Aorta (tissue), 5 donors: Measurements from ENCODE around the gene PDSS2. TPM values are rescaled to one million over a fixed set of nuclear protein-coding genes. Genes with fewer than 3 reads are reported as not detected.

Experiments
- ATAC-seq: fragments of 200-7000 bp; cut with Tn5 transposase; one replicate; pipeline ENCODE4 v1.9.1; 2022; ENCODE audit warnings: moderate library complexity; ENCODE audit not compliant: low FRiP score
- DNase-seq, 2 donors: peaks; one replicate each; pipeline ENCODE4 v3.0.0-alpha.2; 2020
- H3K27ac ChIP-seq, 2 donors: one replicate each; pipeline ENCODE4 v1.5.1; 2013; ENCODE audit warnings: low read length in 2 of 2, mild to moderate bottlenecking in 2 of 2, moderate library complexity in 2 of 2, control low read depth in 1 of 2, inconsistent platforms in 1 of 2, low read depth in 1 of 2
- H3K27me3 ChIP-seq, 2 donors: one replicate each; pipeline ENCODE4 v1.6.1; 2013; ENCODE audit warnings: control low read depth in 1 of 2, low read length in 1 of 2, mild to moderate bottlenecking in 1 of 2, moderate library complexity in 1 of 2; ENCODE audit not compliant: insufficient read depth in 2 of 2, control insufficient read depth in 1 of 2
- H3K36me3 ChIP-seq, 2 donors: one replicate each; pipeline ENCODE4 v1.6.1; 2013; ENCODE audit warnings: control low read depth in 1 of 2, low read length in 1 of 2, mild to moderate bottlenecking in 1 of 2; ENCODE audit not compliant: insufficient read depth in 2 of 2, control insufficient read depth in 1 of 2
- H3K4me1 ChIP-seq, 2 donors: one replicate each; pipeline ENCODE4 v1.6.1; 2013; ENCODE audit warnings: low read length in 2 of 2, control low read depth in 1 of 2, mild to moderate bottlenecking in 1 of 2, moderate library complexity in 1 of 2; ENCODE audit not compliant: insufficient read depth in 2 of 2, control insufficient read depth in 1 of 2
- H3K4me3 ChIP-seq, 2 donors: one replicate each; pipeline ENCODE4 v1.5.1; 2013; ENCODE audit warnings: low read length in 2 of 2, control low read depth in 1 of 2, mild to moderate bottlenecking in 1 of 2
- H3K9me3 ChIP-seq: one replicate; pipeline ENCODE4 v1.6.1; 2013; ENCODE audit warnings: mild to moderate bottlenecking, low read length; ENCODE audit not compliant: control insufficient read depth
- WGBS, 2 donors: extraction: QIAGEN DNeasy Blood & Tissue Kit; methylation state at CpG; one replicate each; pipeline ENCODE4 v1.1.7; 2013; 5-methylcytosine and 5-hydroxymethylcytosine counted together
- intact Hi-C, 2 donors: fragments of 100-400 bp; cut with DNase I; formaldehyde crosslinking; loops; one replicate each; pipeline versions ENCODE4 v1.14.2 to v1.15.0; 2022
- polyA plus RNA-seq, 2 donors: library from polyadenylated mRNA; stranded (reverse); fragments of 200-250 nt; gene quantifications; one replicate each; pipeline ENCODE4 v1.2.3, GENCODE V29; 2013
- total RNA-seq, 2 donors: library from RNA; stranded (reverse); fragmentation: NEBNext Ultra II Directional; extraction: Animal tissue kit (Norgen Biotek cat#: 25700); gene quantifications; one replicate each; pipeline ENCODE4 v1.2.1, GENCODE V29; 2021
- donor health status: healthy with polysubstance abuse.
- donor health status: Bipolar disorder and iron deficiency.
- donor health status: DM: no; HTN: no; CAD: no.
- donor health status: DM: no; HTN: no; CAD: no.
- donor health status: DM: yes; HTN: yes; CAD: no.

Gene PDSS2
- total and polyA plus RNA-seq, 4 donors, result 5.3 to 12.9 (median 9.0) TPM

- H3K27me3 ChIP-seq, result no peaks in the 10 kb centered on the region
- H3K4me1 ChIP-seq, result no peaks in the 10 kb centered on the region
- H3K9me3 ChIP-seq, result no peaks in the 10 kb centered on the region
- H3K27ac ChIP-seq, result no peak overlapping the region
- H3K4me3 ChIP-seq, result no peak overlapping the region
- DNase-seq (no peak), ATAC-seq (no peak)
- intact Hi-C loops, result no loop called here
- WGBS, 2 donors, result 99 to 100% methylated on average over 1 of the region's 1 CpG
- H3K36me3 ChIP-seq, result no peaks in the 10 kb centered on the region
These were observed 244.0 kb downstream of the PDSS2 start for GRCh38 chr6:107215334-107215733.

GRCh38 chr6:107214655-107215054, 244.7 kb downstream of the PDSS2 start:
- intact Hi-C loops, result no loop called here
- ATAC-seq, result no peak

GRCh38 chr6:107209406-107210305, 249.7 kb downstream of the PDSS2 start:
- no peak for ATAC-seq
- H3K27me3 ChIP-seq, result no peaks in the 10 kb centered on the region
- no peak overlapping the region for H3K4me3 ChIP-seq
- WGBS, 2 donors, result 63 to 71% methylated on average over 8 of the region's 8 CpGs
- DNase-seq, result no peak
- H3K27ac ChIP-seq, result no peak overlapping the region
- H3K4me1 ChIP-seq, result no peaks in the 10 kb centered on the region
- intact Hi-C loops, result no loop called here
- no peaks in the 10 kb centered on the region for H3K36me3 ChIP-seq
- no peaks in the 10 kb centered on the region for H3K9me3 ChIP-seq

More at GRCh38 chr6:107214655-107215054, 244.7 kb downstream of the PDSS2 start:
- Histone ChIP-seq H3K27ac (no peak overlapping the region), H3K36me3 (no peaks in the 10 kb centered on the region), H3K4me3 (no peak overlapping the region), H3K27me3 (no peaks in the 10 kb centered on the region), H3K4me1 (no peaks in the 10 kb centered on the region), H3K9me3 (no peaks in the 10 kb centered on the region)
- DNase-seq, result no peak

- intact Hi-C loops, result no loop called here
- Histone ChIP-seq H3K4me1 (no peaks in the 10 kb centered on the region), H3K4me3 (no peak overlapping the region), H3K9me3 (no peaks in the 10 kb centered on the region), H3K27ac (no peak overlapping the region), H3K27me3 (no peaks in the 10 kb centered on the region), H3K36me3 (no peaks in the 10 kb centered on the region)
- ATAC-seq (no peak), DNase-seq (no peak)
- WGBS, 2 donors, result 95 to 96% methylated on average over 4 of the region's 4 CpGs
These were observed 252.0 kb downstream of the PDSS2 start for GRCh38 chr6:107207251-107207873.

- no peaks in the 10 kb centered on the region for H3K4me1 ChIP-seq
- no peak overlapping the region for H3K4me3 ChIP-seq
- no peaks in the 10 kb centered on the region for H3K9me3 ChIP-seq
- H3K27ac ChIP-seq, result no peak overlapping the region
- WGBS, 2 donors, result 94 to 96% methylated on average over 6 of the region's 6 CpGs
- H3K36me3 ChIP-seq, result no peaks in the 10 kb centered on the region
- H3K27me3 ChIP-seq, result no peaks in the 10 kb centered on the region
- ATAC-seq (no peak), DNase-seq (no peak)
- intact Hi-C loops, result no loop called here
These were observed 254.0 kb downstream of the PDSS2 start for GRCh38 chr6:107205058-107205998.

GRCh38 chr6:107202876-107203468, 256.4 kb downstream of the PDSS2 start:
- Histone ChIP-seq H3K27ac (no peak overlapping the region), H3K9me3 (no peaks in the 10 kb centered on the region), H3K4me1 (no peaks in the 10 kb centered on the region), H3K27me3 (no peaks in the 10 kb centered on the region), H3K4me3 (no peak overlapping the region), H3K36me3 (no peaks in the 10 kb centered on the region)
- ATAC-seq (no peak), DNase-seq (no peak)
- WGBS, 2 donors, result 81 to 95% methylated on average over 4 of the region's 4 CpGs
- intact Hi-C loops, result no loop called here

- no peak overlapping the region for H3K27ac ChIP-seq
- DNase-seq (no peak), ATAC-seq (no peak)
- 98% methylated on average over 7 of the region's 7 CpGs for WGBS, 2 donors
- intact Hi-C loops, result no loop called here
- no peaks in the 10 kb centered on the region for H3K27me3 ChIP-seq
- no peaks in the 10 kb centered on the region for H3K36me3 ChIP-seq
- no peaks in the 10 kb centered on the region for H3K9me3 ChIP-seq
- H3K4me3 ChIP-seq, result no peak overlapping the region
- no peaks in the 10 kb centered on the region for H3K4me1 ChIP-seq
These were observed 260.5 kb downstream of the PDSS2 start for GRCh38 chr6:107198631-107199416.

GRCh38 chr6:107196152-107196551, 263.2 kb downstream of the PDSS2 start:
- Histone ChIP-seq H3K4me1 (no peaks in the 10 kb centered on the region), H3K27ac (no peak overlapping the region), H3K27me3 (no peaks in the 10 kb centered on the region), H3K36me3 (peaks cover 0 to 5% of the 10 kb centered on the region in 2 donors), H3K4me3 (no peak overlapping the region), H3K9me3 (no peaks in the 10 kb centered on the region)
- ATAC-seq, result no peak
- WGBS, 2 donors, result 74 to 81% methylated on average over 3 of the region's 3 CpGs
- intact Hi-C loops, result no loop called here
- DNase-seq, result no peak
